GM21717 (cell line): ENCODE data around the gene DMWD.

Source experiments
- ATAC-seq: cut with Tn5 transposase; IDR thresholded peaks from one replicate; pipeline ENCODE4 v1.9.1; 2021; ENCODE audit warnings: mild to moderate bottlenecking, moderate library complexity; ENCODE audit not compliant: unreplicated experiment

The DMWD gene

DNA sequence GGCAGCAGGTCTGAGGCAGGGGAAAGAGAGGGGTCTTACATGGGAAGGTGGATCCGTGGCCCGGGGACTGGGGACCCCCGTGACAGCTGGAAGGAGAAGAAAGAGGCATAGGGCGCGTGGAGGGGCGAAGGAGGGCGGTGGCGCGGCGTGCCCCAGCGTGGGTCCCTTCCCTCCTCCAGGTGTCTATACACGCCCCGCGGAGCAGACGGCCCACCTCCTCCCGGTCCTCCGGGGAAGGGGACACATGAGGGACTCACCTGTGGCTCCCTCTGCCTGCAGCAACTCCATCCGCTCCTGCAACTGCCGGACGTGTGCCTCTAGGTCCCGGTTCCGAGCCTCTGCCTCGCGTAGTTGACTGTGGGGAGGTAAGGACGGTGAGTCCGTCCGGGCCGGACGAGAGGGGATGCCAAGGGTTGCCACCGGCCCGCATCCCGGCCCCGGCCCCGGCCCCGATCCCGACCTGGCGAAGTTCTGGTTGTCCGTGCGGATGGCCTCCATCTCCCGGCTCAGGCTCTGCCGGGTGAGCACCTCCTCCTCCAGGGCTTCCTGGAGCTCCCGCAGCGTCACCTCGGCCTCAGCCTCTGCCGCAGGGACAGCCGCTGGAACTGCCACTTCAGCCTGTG is 21.2 kb downstream of the DMWD start:
- no peak for ATAC-seq

DNA sequence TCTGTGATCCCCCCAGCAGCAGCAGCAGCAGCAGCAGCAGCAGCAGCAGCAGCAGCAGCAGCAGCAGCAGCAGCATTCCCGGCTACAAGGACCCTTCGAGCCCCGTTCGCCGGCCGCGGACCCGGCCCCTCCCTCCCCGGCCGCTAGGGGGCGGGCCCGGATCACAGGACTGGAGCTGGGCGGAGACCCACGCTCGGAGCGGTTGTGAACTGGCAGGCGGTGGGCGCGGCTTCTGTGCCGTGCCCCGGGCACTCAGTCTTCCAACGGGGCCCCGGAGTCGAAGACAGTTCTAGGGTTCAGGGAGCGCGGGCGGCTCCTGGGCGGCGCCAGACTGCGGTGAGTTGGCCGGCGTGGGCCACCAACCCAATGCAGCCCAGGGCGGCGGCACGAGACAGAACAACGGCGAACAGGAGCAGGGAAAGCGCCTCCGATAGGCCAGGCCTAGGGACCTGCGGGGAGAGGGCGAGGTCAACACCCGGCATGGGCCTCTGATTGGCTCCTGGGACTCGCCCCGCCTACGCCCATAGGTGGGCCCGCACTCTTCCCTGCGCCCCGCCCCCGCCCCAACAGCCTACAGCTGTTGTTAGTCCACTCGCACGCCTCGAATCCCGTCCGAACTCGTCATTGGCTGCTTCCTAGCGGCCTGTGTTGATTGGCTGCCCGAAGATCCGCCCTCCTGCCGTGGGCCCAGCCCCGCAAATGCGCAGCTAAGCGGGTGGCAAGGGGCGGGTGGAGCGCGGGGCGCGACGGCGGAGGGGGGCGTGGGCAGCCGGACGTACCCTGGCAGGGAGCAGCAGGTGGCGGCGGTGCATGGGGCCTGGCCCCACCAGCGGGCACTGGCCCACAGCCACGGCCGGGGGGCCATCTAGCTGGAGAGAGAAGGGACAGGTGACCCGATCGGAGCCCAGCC is 22.2 kb downstream of the DMWD start:
- ATAC-seq: peak; percentile 47

DNA sequence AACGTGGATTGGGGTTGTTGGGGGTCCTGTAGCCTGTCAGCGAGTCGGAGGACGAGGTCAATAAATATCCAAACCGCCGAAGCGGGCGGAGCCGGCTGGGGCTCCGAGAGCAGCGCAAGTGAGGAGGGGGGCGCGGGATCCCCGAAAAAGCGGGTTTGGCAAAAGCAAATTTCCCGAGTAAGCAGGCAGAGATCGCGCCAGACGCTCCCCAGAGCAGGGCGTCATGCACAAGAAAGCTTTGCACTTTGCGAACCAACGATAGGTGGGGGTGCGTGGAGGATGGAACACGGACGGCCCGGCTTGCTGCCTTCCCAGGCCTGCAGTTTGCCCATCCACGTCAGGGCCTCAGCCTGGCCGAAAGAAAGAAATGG is 22.8 kb downstream of the DMWD start:
- peak; percentile 12 for ATAC-seq

DNA sequence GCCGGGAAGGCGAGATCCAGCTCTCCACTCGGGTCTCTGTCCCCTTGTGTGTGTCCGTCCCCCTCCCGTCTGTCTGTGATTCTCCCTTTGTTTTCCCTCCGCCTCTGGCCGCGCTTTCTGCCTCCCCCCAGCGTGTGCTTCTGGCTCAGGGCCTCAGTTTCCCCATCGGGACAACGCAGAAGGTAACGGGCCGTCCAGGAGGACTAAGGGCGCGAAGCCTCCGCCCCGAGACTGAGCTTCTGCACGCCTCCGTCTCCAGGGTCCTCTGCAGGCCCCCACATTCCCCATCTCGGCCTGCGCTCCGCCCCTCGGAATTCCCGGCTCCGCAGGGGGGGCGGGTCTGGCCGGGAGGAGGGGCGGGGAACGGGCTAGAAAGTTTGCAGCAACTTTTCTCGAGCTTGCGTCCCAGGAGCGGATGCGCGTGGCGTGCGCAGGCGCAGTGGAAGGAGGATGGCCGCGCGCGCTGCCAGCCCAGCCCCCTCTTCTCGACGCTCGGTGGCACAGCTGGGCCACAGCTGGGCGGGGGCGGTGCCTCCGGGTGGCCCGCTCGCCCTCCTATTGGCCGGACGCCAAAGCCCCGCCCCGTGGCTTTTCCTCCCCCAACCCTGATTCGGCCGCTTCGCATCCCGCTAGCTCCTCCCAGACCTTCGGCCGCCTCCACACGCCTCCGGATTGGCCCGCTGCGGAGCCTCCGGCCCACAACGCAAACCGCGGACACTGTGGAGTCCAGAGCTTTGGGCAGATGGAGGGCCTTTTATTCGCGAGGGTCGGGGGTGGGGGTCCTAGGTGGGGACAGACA is 23.5 kb downstream of the DMWD start, which contains the start of gene SIX5:
TSS of gene SIX5 (minus strand) at position 269 of the 799 bp plus-strand sequence. CDS start 408 bp downstream, outside the sequence.
- ATAC-seq: peak; percentile 40

DNA sequence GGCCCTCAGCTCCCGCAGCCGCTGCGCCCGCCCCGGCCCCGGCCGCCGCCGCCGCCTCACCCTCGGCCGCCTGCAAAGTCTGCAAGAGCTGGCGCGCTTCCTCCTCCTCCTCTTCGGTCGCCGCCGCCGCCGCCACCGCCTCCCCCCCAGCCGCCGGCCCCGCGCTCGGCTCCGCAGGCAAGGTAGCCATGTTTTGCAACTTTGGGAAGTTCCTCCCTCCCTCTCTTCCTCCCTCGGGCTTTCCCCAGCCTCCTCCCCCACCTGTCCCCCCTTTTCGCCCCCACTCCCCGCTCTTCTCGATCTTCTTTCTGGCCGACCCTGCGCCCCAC is 24.0 kb downstream of the DMWD start:
- no peak for ATAC-seq

DNA sequence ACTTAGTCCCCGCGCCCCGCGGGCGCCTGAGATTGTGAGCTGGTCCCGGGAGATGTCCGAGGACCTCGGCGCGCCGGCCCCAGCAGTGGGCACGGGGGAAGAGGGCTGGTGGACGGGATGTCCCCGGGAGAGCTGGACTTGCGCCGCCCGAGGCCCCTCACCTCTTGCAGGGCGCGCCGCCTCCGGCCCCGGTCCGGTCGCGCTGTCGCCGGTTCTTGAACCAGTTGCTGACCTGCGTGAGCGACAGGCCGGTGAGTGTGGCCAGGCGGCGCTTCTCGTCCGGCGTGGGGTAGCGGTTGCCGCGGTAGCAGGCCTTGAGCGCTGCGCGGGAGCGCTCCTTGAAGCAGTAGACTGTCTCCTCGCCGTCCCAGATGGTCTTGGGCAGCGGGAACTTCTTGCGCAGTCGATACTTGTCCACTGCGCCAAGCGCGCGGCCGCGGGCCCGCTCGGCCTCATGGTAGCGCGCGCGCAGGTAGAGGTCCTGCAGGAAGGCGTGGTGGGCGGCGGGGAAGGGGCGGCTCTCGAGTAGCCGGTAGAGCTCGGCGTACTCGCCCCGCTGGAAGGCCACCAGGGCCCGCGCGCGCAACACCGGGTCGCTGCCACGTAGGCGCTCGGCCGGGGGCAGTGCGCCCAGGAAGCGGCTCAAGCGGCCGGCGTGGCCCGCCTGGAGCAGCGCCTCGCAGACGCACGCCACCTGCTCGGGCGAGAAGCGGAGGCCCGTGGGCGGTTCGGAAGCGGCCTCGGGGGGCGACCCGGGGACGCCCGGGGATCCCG is 24.6 kb downstream of the DMWD start:
- no peak for ATAC-seq

DNA sequence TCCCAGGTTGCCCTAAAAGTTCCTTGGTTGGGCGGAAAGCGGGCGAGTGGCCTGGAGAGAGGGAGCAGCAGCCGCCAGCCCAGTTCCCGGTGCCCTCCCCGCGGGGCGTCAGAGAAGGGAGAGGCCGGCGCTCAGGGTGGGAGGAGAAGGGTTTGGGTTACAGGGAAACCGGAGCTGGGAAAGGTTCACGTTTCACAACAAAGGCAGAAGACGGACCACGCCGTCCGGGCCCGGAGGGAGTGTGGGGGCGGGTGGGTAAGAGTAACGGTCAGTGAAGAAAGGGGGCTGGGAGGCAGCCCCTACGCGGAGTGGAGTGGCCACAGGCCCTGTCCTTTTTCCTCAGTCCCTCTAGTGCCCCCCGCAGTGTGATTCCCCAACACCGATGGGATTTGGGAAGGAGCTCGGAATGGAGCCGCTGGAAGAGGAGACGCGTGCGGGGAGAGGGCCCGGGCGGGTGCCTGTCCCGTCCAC is 25.2 kb downstream of the DMWD start:
- ATAC-seq: no peak

DNA sequence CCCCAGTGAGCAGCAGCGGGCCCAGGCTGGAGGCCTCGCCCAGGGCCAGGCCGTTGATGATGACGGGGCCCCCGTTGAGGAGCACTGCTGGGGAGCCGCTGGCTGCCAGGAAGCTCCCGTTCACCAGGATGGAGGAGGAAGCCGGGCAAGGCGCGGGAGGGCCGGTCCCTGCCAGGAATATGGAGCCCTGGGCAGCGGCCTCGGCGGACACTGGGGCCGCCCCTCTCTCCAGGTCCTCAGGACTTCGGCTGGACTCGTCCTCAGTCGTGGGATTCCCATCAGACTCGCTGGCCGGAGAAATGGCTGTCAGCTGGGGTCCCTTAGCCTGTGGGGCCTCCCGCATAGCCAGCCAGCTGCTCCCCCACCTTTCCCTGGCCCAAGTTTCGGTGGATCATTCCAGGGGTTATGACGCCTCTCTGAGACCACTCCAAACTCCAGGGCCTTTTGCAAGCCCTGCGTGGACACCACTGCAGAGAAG is 25.7 kb downstream of the DMWD start:
- ATAC-seq: no peak

DNA sequence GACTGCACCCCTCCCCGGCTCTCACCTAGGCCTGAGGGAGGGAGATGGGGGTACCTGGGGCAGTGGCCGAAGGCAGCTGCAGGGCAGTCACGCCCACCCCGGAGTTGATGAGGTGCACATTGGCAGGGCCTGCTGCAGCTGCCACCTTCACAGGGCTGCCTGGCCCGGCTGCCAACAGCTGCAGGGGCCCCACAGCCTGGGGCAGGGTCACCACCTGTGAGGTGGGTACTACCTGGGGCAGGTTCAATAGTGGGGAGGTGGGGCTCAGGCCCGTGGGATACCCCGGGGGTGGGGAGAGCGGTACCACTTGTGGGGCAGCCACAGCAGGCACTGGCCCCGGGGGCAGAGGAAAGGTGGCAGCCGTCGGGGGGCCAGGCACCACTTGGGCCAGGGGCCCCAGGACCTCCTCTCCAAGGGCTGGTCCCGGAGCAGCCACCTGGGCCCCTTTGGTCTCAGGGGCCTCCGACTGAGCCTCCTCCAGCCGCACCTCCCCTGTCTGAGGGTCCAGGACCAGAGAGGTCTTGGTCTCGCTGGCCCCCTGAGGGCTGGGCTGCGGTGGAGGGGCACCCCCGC is 26.3 kb downstream of the DMWD start:
- no peak for ATAC-seq

DNA sequence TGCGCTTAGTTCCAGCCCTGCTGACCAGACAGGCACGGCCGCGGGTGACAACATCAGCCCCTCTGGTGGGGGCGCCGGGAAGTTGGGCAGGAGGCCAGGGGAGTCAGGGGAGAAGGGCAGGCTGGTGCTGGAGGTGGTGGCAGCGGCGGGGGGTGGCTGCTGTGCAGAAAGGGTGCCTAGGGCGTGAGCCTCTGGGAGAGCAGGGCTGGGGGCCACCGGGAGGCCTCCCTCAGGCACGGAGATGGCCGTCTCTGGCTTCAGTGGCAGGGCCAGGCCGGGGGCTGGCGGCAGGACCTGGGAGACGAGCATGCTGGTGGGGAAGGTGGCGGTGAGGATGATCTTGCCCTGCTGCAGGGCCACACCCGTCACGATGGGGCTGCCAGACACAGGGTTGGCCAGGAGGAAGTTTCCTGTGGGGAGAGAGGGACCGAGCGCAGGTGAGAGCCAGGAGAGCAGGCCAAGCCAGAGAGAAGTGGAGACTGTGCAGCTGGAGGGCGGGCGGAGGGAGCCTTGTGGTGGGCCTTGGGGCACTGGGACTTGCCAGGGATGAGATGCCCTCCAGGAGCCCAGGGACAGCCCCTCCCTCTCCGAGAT is 26.8 kb downstream of the DMWD start:
- ATAC-seq: no peak

DNA sequence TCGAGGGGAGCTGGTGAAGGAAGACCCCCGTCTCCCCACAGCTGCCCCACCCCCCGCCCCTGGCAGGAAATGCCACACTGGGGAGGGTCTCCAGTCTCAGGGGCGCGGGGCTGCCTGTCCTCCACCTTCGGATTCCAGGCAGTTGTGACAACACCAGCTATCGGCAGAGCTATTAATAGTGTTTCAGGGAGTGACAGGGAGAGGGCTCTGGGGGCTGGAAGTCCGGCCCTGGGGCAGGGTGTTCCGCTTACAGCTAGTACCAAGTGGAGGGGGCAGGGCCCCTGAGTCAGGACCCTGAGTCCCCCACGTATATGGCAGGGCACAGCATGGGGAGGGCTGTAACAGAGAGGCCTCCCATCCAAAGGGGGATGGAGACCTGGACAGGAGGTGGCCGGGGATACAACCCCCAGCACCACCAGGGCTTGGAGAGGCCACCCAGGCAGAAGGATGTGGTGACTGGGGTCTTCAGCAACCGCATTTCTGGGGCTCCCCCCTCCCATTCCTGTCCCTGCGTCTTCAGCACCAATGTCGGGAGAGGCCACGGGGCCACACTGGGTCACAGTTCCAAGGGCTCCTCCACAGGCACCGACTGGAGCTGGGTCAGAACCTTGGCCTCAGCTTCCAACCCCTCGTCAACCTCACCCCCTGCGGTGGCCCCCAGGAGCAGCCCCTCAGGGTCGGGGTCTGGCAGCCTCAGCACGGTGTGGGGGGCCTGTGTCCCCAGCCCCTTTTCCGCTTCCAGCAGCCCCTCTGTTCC is 27.5 kb downstream of the DMWD start:
- no peak for ATAC-seq

DNA sequence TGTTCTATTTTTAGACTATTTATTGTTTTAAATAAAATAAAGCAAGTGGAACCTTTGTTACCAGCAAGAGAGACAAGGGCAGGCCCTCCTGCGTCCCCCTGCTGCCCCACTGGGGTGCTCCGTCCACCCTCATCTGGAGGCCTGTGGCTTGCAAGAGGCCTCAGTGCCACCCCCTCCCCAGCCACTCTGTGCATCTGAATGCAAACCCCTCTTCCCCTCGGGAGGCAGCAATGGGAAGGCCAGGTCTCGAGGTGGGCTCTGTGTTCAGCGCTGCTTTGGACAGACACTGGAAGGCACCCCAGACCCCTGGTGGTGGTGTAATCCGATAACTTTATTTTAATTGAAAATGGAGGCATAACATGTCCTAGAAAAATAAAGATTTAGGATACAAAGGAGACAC is 28.2 kb downstream of the DMWD start:
- no peak for ATAC-seq

DNA sequence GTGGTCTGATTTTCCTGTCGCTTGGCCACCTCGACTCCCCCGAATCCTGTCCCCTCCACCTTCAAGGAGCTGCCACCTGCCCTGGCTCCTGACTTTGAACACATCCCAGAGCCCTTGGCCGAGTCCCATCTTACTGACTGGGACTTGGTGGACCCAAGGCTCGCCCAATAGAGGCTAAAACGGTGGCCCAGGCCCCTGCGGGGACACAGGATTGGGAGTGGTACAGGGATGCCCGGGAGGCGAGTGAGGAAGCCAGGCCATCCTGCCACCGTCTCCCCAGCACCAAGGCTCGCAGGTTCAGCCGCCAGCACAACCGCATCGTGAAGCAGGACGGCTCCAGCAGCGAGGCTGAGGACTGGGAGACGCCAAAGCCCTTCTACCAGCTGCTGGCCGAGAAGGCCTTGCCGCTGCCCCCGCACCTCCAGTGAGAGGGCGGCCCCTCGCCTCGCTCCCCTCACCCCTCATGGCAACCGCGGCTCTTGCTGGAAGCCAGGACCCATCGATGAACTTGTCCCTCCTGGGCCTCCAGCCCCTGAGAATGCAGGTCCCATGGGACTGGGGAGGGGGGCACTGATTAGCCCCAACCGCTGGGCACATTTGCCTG is 28.9 kb downstream of the DMWD start:
- no peak for ATAC-seq

DNA sequence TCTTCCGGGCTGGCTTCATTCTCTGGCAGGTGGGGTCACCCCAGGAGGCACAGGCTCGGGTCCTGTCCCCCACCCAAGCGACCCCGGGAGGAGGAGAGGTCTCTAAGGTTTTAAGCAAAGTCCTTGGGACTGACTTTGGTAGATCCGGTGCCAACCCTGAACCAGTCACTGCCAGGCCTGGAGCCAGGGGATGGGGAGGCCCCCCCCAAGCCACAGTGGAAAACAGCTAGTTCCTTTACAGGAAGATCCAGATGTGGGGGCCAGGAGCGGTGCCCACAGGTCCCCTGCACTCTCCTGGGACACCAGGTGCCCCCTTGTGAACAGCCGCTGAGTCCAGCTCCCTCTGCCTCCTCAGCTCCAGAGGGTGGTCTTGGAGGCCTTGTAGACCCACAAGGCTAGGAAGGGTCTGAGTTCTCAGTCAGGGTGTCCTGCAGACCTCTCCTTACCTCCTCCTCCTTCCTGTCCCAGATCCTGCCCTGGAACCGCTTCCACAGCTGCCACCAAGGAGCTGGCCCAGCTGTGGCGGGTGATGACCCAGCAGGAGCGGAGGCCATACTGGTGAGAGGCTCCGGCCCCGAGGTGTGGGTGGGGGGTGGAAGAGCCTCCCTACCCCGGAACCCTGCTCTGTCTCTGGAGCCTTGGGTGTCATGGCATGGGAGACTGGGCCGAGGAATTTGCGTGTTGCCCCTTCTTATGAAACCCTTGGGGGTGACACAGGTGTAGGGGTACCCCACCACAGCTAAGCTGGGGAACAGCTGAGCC is 29.6 kb downstream of the DMWD start:
- no peak for ATAC-seq

DNA sequence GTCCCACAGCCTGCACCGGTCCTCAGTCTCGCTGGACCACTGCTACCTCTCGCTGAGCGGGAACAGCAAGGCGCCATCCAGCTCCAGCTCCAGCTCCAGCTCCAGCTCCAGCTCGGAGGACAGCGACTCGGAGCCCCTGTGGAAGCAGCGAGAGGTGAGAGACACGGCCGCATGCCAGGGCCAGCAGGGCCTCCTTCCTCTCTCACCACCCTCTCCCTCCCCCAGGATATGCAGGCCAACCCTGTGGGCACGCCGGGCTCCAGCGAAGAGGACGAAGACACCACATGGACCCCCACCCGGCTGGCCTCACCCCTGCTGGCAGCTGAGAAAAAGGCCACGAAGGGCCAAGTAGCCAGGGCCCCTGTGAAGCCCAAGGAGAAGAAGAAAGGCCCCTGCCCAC is 30.9 kb downstream of the DMWD start:
- no peak for ATAC-seq

DNA sequence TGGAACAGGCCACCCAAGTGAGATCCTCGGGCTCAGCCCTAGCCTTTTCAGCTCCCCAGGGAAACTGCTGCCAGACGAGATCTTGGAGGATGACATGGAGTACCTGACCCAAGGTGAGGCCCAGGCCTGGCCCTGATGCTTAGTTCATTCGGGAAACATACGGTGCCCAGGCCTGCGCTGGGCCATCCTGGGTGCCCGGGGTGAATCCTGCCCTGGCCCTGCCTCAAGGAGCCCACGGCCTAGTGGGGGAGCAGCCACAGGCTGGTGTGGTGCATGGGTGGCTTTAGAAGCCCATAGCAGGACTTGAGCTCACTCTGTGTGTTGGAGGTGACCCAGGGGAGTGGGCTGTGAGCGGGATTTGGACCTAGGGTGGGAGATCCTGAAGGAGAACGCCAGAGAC is 33.7 kb downstream of the DMWD start:
- no peak for ATAC-seq

DNA sequence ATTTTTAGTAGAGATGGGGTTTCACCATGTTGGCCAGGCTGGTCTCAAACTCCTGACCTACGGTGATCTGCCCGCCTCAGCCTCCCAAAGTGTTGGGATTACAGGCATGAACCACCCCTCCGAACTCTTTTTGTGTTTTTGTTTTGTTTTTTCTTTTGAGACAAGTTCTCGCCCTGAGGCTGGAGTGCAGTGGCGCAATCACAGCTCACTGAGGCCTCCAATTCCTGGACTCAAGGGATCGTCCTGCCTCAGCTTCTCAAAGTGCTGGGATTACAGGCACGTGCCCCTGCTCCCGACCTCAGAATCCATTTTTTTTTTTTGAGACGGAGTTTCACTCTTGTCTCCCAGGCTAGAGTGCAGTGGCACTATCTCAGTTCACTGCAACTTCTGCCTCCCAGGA is 35.0 kb downstream of the DMWD start:
- no peak for ATAC-seq

DNA sequence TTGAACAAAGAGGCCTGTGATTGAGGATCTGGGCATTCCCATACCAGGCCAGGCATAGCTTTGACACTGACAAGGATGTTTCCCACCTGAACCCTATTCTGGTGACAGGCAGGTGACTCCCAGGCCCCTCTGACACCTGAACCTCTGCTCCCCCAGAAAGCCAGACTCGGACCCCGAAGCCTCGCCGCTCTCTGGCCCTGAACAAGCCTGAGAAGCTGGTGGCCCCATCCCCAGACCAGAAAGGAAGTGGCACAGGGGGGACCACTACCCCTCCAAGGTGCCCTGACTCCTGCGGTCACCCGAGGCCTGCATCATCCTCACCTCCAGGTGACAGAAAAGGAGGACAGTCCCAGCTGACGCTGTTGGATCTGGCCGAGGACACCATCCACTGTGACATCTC is 38.3 kb downstream of the DMWD start:
- no peak for ATAC-seq
